GM19438 (cell line): ENCODE data around the gene KAT7.

Experiments used
- ATAC-seq: cut with Tn5 transposase; IDR thresholded peaks from one replicate; pipeline ENCODE4 v1.9.1; 2021; ENCODE audit warnings: low read depth; ENCODE audit not compliant: unreplicated experiment

The KAT7 gene

DNA sequence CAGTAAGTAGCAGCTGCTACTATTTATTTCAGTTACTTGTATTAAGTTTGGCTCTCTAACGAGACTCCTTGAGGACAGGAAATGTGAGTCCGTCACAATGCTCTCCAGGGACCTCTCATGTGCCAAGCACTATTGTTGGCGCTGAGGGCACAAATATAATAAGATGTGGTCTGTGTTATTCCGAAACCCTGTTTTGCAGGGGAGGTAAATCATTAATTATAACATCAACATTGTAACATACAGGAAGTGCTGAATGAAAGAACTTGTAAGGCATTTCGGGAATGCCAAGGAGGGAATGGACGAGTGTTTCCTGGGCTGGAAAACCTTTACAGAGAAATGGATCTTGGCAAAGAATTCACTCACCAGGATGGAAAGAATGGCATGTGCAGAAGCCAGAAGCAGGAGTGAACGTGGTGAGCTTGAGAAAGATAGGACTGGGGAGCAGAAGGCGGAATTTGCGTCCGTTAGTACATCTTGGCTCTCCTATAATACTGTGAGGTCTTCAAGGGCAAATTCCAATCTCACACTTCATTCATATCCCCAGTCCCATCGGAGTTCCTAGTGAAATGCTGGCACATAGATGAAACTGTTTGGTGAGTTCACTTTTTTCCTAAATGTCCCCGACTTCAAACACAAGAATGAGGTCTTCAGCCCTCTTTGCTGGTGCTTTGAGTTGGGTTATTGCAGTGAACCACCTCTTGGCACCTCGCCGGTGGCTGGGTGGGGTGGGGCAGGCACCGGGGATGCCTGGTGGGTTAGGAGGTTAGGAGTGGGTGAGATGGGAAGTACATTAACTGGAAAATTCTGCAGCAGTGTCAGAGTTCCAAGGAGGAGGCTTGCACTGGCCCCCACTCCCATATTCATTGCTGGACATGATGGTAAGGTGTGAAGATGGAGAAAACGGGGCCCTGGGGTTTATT lies 47.9 kb downstream of the KAT7 start:
- no peak for ATAC-seq

DNA sequence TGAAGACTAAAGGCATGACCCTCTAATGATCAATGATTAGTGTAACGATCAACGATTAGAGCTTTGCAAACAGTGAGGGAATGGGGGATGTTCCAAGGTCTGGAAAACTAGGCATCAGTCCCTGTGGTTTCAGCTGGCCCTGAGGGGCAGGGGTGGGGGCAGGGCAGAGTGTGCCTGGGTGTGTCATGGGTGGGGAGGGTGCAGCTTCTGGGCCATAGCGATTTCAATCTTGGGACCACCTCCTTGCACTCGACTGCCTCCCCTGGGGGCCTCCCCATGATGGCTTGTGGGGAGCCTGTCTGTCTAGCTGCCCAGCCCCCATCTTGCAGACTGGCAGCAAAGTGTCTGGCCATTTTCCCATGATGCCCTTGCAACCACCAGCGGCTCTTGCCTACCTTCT lies 51.0 kb downstream of the KAT7 start:
- ATAC-seq: no peak

DNA sequence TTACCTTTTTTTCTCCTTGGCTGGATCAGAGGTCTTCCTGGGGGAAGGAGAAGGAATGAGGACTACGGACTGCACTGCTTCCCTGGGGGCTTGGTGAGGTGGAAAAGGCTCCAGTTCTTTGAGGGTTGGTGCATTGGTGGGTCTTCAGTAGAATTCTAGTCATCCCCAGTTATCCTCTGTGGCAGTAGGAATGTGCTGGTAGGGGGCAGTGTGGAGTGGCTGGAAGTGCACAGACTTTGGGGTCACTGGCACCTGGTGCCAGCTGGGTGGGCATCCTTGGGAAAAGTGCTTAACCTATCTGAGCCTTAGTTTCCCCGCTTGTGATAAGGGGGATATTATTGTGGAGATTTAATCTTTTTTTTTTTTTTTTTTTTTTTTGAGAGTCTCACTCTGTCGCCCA lies 53.1 kb downstream of the KAT7 start:
- no peak for ATAC-seq

DNA sequence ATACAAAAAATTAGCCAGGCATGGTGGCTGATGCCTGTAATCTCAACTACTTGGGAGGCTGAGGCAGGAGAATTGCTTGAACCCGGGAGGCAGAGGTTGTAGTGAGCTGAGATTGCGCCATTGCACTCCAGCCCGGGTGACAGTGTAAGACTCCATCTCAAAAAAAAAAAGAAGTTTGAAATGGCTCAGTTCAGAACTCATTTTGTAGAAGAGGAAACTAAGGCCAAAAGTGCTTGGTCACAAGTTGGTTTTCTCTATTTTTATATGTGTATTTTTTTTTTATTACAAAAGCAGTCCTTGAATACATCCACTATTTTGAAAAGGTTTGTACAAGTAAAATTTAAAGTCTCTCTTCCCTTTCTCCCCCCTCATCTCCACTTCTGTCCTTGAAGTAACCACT lies 53.9 kb downstream of the KAT7 start:
- ATAC-seq: no peak

DNA sequence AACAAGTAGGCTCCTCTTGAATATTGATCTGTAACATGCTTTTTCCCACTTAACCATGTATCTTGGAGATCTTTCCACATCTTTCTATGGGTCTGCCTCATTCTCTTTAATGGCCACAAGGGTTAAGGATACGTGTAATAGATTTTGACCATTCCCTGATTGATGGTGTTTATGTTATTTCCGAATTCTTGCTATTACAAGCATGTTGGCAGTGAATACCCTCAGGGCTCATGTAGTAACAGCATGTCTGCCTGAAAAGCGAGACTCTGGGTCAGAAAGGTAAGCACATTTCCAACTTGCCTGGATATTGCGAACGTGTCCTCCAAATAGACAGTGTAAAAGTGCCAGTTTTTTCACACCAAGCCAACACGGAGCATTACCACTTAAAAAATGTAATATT lies 54.4 kb downstream of the KAT7 start:
- ATAC-seq: no peak

DNA sequence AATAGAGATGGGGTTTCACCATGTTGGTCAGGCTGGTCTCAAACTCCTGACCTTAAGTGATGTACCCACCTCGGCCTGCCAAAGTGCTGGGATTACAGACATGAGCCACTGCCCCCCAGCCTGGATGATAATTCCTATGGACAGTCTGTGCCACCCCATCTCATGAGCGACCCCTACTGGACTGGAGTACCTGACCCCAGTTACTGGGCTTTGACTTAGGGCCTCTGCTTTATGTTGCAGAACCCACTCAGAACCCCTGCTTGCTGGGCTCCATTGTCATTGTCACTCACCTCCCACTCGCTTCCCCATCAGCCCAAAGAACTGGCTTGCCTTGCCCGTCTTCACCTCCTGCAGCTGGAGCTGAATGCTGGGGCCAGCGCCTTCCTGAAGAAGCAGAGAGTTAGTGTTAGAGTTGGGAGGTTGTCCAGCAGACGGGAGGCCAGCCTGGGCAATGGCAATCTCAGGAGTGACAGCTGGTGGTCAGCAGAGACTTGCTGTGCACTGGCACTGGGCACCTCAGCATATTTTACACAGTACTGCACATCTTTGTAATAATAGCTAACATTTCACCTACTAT lies 55.4 kb downstream of the KAT7 start:
- no peak for ATAC-seq

DNA sequence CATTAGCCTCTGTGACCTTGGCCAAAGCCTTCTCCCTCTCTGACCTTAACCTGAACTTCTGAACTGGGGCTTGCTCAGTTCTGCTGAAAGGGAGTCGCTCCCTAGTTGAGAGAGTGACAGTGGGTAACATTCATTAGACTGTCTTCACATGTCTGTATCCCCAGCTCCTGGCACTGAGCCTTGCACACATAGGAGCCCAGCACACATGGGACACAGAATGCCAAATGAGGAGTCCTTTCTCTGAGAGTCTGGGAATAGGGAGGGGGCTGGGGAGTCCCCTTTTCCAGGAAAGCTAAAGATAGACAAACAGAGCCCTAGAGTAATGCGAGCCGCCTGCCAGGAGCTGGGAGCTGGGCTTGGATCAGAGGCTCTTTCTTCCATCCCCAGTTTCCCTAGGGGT lies 56.8 kb downstream of the KAT7 start:
- no peak for ATAC-seq

DNA sequence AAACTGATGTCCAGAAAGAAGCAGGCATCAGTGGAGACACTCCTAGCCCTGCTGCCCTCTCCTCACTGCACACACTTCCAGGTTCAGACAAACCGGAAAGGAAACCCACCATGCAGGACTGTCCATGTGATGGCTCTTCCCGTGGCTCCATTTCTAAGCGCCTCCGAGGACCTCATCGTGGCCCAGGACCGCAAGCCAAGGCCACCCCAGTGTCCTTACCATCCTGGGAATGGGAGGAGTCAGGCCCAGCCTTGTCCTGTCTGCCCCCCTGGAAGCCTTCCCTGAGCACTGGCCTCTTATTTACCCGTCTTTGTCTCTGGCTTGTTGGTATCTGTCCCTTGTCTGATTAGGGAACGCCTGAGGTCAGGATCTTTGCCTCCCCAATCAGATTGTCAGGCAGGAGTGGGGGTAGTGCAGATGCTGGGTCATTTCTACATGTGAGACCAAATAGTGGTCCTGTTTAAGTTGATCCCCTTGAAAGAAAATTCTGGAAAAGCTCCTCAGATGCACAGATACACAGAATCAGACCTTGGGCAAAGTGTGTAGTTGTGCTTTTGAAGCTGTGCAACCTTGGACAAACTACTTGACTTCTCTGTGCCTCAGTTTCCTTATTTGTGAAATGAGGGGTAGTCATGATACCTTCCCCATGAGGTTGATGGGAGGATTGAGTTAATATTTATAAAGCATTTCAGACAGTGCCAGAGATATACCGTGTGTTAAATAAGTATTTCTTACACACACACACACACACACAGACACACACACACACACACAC lies 58.6 kb downstream of the KAT7 start:
- no peak for ATAC-seq

DNA sequence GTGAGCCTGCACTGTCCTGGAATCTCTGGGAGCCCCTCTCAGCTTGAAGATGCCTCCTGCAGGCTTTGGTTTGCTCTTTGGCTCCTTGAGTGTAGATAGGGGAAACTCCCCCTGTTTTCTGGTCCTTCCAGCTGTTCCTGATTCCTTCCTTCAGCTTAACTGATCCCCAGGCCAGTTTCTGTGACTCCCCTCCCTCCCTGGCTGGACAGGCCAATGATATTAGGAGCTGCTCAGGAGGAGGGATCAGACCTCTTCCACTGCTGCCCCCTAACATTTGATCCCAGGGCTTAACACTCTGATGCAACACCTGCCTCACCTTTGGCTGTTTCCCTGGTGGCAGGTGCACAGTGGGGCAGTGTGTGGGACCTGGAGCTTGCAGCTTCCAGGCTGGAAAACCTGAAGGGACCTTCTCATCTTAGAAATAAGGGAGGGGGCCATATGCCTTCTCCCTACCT lies 59.6 kb downstream of the KAT7 start, which contains the start of gene TAC4:
Gene TAC4, minus strand, starts transcription at position 51 of the 455 bp plus-strand sequence. CDS start 52 bp downstream, outside the sequence.
- no peak for ATAC-seq

DNA sequence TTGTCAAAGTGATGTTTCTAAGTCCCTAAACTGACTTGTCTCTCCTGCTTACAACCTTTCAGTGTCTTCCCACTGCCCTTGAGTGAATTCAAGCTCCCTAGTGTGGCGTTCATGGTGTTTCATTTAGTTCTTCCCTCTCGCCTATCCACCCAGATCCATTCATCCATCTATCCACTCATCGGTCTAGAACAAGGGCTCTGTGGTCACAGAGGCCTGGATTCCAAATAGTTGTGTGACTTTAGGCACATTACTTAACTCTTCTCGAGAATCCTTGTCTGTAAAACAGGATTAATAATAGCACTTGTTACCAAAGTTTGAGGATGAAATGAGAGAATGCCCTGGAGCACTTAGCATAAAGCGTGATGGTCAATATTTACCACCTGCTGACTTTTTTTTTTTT lies 60.3 kb downstream of the KAT7 start:
- no peak for ATAC-seq

DNA sequence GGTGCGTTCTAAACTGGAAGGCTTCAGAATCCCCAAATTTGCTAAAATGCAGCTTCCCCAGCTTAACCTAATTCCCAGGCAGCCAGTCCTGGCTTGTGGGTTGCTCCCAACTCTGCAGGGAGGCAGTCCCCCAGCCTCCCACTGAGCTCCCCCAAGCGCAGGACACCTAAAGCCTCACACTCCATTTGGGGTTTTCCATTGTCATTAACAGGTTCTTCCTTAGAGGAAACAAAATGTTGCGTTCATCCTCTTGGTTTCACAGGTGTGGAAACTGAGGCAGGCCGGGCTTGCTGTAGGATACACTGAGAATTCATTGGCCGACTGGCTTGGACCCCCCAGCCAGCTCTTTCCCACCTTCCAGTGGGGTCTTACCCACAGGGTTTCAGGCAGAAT lies 61.7 kb downstream of the KAT7 start:
- ATAC-seq: no peak

DNA sequence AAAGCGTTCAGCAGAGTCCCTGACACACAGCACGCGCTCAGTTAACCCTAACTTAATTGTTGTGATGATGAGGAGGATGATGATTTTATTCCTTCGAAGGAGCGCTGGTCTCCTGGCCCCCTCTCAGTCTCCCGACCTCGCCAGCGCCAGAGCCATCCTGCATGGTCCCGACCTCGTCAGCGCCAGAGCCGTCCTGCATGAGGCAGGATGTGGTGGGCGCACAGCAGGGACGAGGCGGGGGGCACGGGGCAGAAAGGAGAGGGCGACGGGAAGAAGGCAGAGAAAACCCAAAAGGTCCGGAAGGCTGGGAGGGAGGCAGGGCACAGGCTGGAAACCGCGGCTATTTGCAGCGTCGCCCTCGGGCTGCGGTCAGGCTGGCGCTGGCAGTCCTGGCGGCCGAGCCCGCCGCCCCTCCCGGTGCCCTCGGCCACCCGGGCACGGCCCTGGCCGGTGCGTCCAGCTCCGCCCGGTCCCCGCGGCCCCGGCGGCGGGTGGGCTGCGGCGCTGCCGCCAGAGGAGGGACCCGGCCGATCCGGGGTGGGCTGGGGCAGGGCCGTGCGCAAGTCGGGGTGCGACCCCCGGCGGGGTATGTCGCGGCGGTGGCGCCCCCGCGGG lies 62.4 kb downstream of the KAT7 start:
- ATAC-seq: no peak

DNA sequence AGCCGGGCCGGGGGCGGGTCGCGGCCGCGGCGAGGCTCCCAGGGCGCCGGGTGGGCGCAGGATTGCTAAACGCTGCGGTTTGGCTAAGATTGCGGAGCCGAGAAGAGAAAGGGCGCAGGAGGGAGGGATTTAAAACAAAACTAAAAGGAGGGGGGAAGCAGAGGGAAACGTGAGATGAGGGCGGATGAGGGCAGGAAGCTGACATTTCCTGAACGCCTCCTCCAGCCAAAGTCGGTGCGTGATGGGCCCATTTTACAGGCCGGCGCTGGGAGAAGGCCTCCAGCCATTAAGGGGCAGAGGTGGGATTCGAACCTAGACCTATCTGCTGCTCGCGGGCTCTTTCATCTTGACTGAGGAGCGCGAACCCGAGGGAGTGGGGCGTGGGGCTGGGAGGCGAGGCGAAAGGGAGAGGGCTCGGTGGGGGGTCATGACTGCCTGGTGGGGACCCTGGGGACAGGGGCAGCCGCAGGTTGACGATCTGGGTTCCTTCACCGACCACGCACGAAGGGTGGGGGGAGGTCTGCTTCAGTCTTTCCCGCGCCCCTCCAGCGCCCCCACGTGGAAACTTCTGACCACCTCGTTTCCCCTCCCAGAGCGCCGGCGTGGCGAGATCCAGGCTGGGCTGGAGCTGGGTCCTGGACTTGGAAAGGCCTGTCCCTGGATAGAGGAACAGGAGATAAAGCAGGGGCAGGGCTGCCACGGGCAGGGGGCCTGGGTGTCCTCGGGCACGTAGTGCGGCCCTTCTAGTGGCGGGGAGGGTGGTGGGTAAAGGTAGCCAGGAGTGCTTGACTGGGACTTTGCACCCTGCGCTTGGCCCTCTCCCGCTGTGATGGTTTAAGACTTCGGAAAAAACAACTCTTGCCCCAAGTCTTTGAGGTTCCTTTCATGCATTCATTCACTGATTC lies 63.2 kb downstream of the KAT7 start:
- ATAC-seq: no peak

DNA sequence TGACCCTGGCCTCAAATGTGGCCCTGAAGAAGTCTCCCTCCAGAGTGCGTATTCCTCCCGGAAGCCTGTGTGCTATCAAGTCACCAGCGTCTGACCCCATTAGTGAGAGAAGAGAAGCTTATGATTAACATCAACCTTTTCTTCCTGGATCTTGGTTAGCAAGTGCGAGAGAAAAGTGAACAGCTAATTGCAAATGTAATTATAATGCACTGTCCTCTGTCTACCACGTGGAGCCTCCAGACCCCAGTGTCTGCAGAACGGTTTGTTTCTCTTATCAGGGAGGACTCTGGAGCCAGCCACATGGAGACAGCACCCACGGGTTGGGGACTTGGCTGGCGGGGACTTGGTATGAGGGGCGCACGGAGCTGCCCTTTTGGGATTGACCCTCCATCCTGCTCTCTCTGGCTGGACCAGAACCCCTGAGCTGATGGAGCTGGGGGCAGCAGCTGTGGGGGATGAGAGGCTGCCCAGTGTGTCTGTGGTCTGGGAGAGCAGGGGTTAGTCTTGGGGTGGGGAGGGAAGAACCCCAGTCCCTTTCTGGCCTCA lies 65.1 kb downstream of the KAT7 start:
- no peak for ATAC-seq

DNA sequence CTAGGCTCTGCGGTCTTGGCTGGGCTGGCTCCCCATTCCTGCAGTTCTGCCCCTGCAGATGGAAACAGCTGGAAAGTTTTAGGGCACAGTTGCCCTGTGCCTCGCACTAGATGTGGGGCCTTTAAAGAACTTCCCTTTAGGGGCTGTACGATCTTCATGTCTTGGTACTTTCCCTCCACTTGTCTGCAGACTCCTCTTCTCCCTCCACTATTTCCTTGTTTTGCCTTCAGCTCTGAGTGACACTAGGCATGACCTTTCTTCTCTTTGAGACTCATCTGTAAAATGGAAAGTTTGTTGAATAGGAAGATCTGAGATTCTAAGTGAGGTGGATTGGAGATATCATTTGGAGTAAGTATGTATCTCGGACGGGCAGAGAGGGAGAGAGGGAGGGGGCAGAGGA lies 65.6 kb downstream of the KAT7 start:
- no peak for ATAC-seq

DNA sequence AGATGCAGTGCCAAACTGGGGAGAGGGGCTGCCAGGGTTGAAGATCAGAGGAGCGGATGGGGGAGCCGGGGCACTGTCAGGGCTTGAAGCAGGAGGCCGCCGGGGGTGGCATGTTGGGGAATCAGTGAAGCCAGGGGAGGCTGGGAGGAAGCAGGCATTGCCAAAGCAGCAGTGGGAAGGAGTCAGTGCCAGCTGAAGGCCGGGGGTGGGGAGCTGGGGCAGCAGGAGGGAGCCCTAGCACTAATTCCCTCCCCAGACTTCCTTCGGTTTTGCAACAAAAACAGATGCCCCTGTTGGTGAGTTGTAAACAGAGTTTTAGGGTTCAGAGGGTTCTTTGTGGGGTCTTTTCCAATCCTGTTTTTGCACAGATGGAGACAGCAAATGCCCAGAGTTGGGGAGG lies 70.3 kb downstream of the KAT7 start:
- no peak for ATAC-seq

DNA sequence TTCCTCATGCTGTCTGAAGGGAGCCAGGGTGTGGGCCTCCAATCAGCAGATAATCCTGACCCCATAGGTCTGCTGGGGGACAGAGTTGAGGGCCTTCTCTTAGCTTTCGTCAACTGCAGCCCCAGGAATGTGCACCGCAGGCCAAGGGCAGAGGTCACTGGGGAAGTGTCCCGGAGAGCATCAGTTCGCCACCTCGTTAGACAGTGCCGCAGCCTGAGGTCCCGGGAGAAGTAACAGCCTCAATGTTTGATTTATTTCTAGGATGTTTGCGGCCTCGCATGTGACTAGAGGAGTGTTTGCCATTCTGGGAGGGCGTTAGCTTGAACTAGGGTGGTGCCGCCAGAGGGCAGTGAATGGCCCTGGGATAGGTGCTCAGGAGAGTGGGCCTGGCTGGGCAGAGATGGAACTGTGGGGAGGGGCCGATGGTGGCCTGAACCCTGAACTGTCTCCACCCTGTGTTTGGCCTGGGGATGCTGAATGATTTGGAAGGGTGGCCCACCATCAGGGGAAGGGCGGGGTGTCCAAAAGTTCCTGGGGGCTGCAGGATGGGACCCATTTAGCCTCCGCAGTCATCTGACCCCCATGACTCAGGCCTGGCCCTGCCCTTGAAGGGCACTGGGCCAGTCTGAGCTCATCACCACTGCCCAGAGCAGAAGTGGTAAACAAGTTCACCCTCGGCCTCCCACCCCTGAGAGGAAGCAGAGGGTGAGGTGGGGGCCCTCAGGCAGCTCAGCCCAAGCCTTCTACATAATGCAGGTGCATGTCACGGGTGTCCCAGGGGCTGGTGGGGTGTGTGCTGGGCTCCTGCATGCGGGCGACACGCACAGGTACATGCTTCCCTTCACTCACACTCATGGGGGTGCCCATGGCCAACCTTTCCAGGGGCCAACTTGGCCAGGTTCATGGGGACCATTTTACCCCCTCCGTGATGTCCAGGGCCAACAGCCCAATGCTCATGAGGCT lies 71.8 kb downstream of the KAT7 start:
- ATAC-seq: no peak

DNA sequence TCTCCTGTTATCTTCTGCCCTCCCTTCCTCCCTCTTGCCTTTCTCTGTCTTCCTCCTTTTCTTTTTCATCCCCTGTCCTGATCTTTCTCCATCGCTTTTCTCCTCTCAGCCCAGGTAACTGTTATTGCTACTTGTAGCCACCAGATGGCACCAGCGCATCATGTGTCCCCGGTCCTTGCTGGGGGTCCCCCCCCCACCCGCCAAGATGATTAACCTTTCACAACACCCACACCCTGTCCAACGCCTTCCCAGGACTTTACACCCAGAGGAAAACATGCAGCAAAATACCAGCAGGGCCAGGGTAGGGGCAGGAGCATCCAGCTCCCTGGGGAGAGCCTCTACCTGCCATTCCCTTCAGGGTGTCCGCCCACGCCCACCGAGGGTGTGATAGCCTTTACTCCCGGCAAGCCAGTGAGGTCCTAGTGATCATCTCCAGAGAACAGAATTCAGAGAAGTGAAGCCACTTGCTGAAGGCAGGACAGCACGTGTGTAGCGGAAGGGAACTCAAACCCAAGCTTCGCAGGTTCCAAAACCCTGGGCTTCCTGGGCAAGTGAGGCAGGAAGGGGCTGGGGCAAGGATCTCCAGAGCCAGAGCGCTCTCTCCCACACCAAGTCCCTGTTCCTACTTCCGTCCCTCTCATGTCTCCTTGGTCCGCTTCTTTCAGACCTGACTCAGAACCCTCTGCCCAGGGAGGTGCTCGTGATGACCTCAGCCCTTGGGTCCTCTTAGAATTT lies 72.8 kb downstream of the KAT7 start:
- ATAC-seq: no peak
